Natural killer cell (primary cell): ENCODE data around the gene ZPBP. TPM values are rescaled to one million over a fixed set of nuclear protein-coding genes. Genes with fewer than 3 reads are reported as not detected.

Source experiments
- ATAC-seq, 3 donors: fragments of 150-1000 bp in 2 of 3; fragments of 200-7000 bp in 1 of 3; cut with Tn5 transposase; 1 replicate in 1 of 3; 2 replicates in 2 of 3; pipeline ENCODE4 v1.10.0; 2021; ENCODE audit warnings: mild to moderate bottlenecking in 2 of 3, moderate library complexity in 2 of 3
- DNase-seq, 2 donors: peaks; one replicate each; pipeline versions ENCODE4 v3.0.0 to v3.0.0-alpha.2; 2013 to 2021; ENCODE audit warnings: mixed read lengths in 1 of 2
- H3K27ac ChIP-seq: one replicate; pipeline ENCODE4 v1.5.1; 2013; ENCODE audit warnings: mild to moderate bottlenecking, low read length
- H3K27me3 ChIP-seq: one replicate; pipeline ENCODE4 v1.6.1; 2013; ENCODE audit warnings: low read length; ENCODE audit not compliant: control insufficient read depth, insufficient read depth
- H3K36me3 ChIP-seq: one replicate; pipeline ENCODE4 v1.6.1; 2013; ENCODE audit warnings: low read length; ENCODE audit not compliant: control insufficient read depth, insufficient read depth
- H3K4me1 ChIP-seq: one replicate; pipeline ENCODE4 v1.6.1; 2013; ENCODE audit warnings: low read length; ENCODE audit not compliant: control insufficient read depth, insufficient read depth
- H3K4me3 ChIP-seq: one replicate; pipeline ENCODE4 v1.5.1; 2013; ENCODE audit warnings: low read length
- H3K9me3 ChIP-seq: one replicate; pipeline ENCODE4 v1.6.1; 2013; ENCODE audit warnings: low read length; ENCODE audit not compliant: control insufficient read depth, insufficient read depth
- H3K27ac Mint-ChIP-seq, 2 donors: one replicate each; pipeline ENCODE4 v1.8.0; 2022; ENCODE audit warnings: mild to moderate bottlenecking in 2 of 2, mixed read lengths in 2 of 2, moderate library complexity in 1 of 2
- H3K27me3 Mint-ChIP-seq, 2 donors: one replicate each; pipeline ENCODE4 v1.8.0; 2022; ENCODE audit warnings: low read depth in 2 of 2, mixed read lengths in 2 of 2
- H3K36me3 Mint-ChIP-seq: one replicate; pipeline ENCODE4 v1.8.0; 2022; ENCODE audit warnings: mixed read lengths
- H3K4me1 Mint-ChIP-seq, 2 donors: one replicate each; pipeline ENCODE4 v1.8.0; 2022; ENCODE audit warnings: mixed read lengths in 2 of 2
- H3K4me3 Mint-ChIP-seq: one replicate; pipeline ENCODE4 v1.8.0; 2022; ENCODE audit warnings: mild to moderate bottlenecking, moderate library complexity, mixed read lengths
- H3K9me3 Mint-ChIP-seq, 2 donors: one replicate each; pipeline ENCODE4 v1.8.0; 2022; ENCODE audit warnings: mixed read lengths in 2 of 2
- CTCF ChIP-seq: fragments of 200-600 bp; IDR thresholded peaks from one replicate; pipeline ENCODE4 v1.8.0; 2022; ENCODE audit warnings: antibody characterized with exemption
- WGBS: methylation state at CpG from one replicate; pipeline ENCODE4 v1.1.7; 2013; ENCODE audit warnings: missing lambda C conversion rate; ENCODE audit not compliant: insufficient coverage; 5-methylcytosine and 5-hydroxymethylcytosine counted together
- intact Hi-C: fragments of 100-400 bp; cut with micrococcal nuclease; formaldehyde crosslinking; loops from one replicate; pipeline ENCODE4 v1.14.2; 2022
- total RNA-seq, 4 donors: library from RNA; stranded (reverse); fragments of 120-200 nt in 1 of 4; gene quantifications; one replicate each; pipeline versions ENCODE4 v1.2.3 to v1.2.4, GENCODE V29; 2013 to 2022

ZPBP gene
- total RNA-seq, 3 donors from 2014 or later (not counting 1 experiment from before 2014, with no cell fraction given): not detected

GRCh38 chr7:50095634-50096033, 2.6 kb upstream of the ZPBP start:
- Histone ChIP-seq H3K4me3 (no peak overlapping the region), H3K27ac (no peak overlapping the region), H3K9me3 (no peaks in the 10 kb centered on the region), H3K4me1 (peaks cover 4% of the 10 kb centered on the region), H3K36me3 (no peaks in the 10 kb centered on the region), H3K27me3 (no peaks in the 10 kb centered on the region)
- H3K27ac Mint-ChIP-seq: no peak overlapping the region
- no peak overlapping the region for H3K4me3 Mint-ChIP-seq
- peaks cover 6 to 7% of the 10 kb centered on the region in 2 donors for H3K4me1 Mint-ChIP-seq
- intact Hi-C loops: no loop called here
- WGBS: no CpG with 5 or more reads among the region's 1 CpG
- no peak for TF ChIP-seq CTCF
- peaks cover 19 to 36% of the 10 kb centered on the region in 2 donors for H3K27me3 Mint-ChIP-seq
- ATAC-seq (no peak), DNase-seq (no peak)
- no peaks in the 10 kb centered on the region for H3K36me3 Mint-ChIP-seq
- no peaks in the 10 kb centered on the region for H3K9me3 Mint-ChIP-seq

GRCh38 chr7:50088463-50089129, 4.5 kb downstream of the ZPBP start:
- Mint-ChIP-seq H3K36me3 (no peaks in the 10 kb centered on the region), H3K27ac (no peak overlapping the region), H3K4me3 (no peak overlapping the region), H3K27me3 (peaks cover 16 to 38% of the 10 kb centered on the region in 2 donors), H3K4me1 (peaks cover 6 to 7% of the 10 kb centered on the region in 2 donors), H3K9me3 (no peaks in the 10 kb centered on the region)
- Histone ChIP-seq H3K4me1 (peaks cover 4% of the 10 kb centered on the region), H3K27me3 (no peaks in the 10 kb centered on the region), H3K27ac (no peak overlapping the region), H3K9me3 (no peaks in the 10 kb centered on the region), H3K4me3 (no peak overlapping the region), H3K36me3 (no peaks in the 10 kb centered on the region)
- no CpG with 5 or more reads among the region's 2 CpGs for WGBS
- ATAC-seq (no peak), DNase-seq (no peak)
- intact Hi-C loops: no loop called here
- no peak for TF ChIP-seq CTCF

GRCh38 chr7:50085344-50085743, 7.7 kb downstream of the ZPBP start:
- DNase-seq (no peak), ATAC-seq (no peak)
- H3K9me3 ChIP-seq: no peaks in the 10 kb centered on the region
- H3K36me3 Mint-ChIP-seq: no peaks in the 10 kb centered on the region
- no peak overlapping the region for H3K4me3 ChIP-seq
- H3K27me3 ChIP-seq: no peaks in the 10 kb centered on the region
- H3K27me3 Mint-ChIP-seq: peaks cover 22 to 45% of the 10 kb centered on the region in 2 donors
- WGBS: 77% methylated on average over 5 of the region's 5 CpGs
- no peak for TF ChIP-seq CTCF
- no peaks in the 10 kb centered on the region for H3K36me3 ChIP-seq
- no peaks in the 10 kb centered on the region for H3K9me3 Mint-ChIP-seq
- no peak overlapping the region for H3K4me3 Mint-ChIP-seq
- no peaks in the 10 kb centered on the region for H3K4me1 Mint-ChIP-seq
- H3K4me1 ChIP-seq: no peaks in the 10 kb centered on the region
- no peak overlapping the region for H3K27ac ChIP-seq
- no peak overlapping the region for H3K27ac Mint-ChIP-seq
- intact Hi-C loops: no loop called here

- Histone ChIP-seq H3K27ac (no peak overlapping the region), H3K9me3 (peaks cover 5% of the 10 kb centered on the region), H3K27me3 (peaks cover 5% of the 10 kb centered on the region), H3K36me3 (no peaks in the 10 kb centered on the region), H3K4me1 (peaks cover 17% of the 10 kb centered on the region), H3K4me3 (no peak overlapping the region)
- DNase-seq: no peak
- Mint-ChIP-seq H3K27ac (no peak overlapping the region), H3K27me3 (peaks cover 44 to 57% of the 10 kb centered on the region in 2 donors), H3K9me3 (peaks cover 7 to 16% of the 10 kb centered on the region in 2 donors), H3K36me3 (peaks cover 21% of the 10 kb centered on the region), H3K4me1 (peaks cover 20% of the 10 kb centered on the region in 2 donors), H3K4me3 (no peak overlapping the region)
- intact Hi-C loops: no loop called here
- TF ChIP-seq CTCF: no peak
- no peak for ATAC-seq
These were observed 20.0 kb downstream of the ZPBP start for GRCh38 chr7:50073093-50073492.
